Erythroblast (primary cell): ENCODE data around the gene IQSEC1.

Experiments
- GATA1 ChIP-seq: IDR thresholded peaks from 2 replicates; pipeline ENCODE4 v1.6.1; 2011; ENCODE audit warnings: low read depth, mild to moderate bottlenecking, control low read depth, low read length, moderate library complexity
- POLR2A ChIP-seq: IDR thresholded peaks from 2 replicates; pipeline ENCODE4 v1.6.1; 2011; ENCODE audit warnings: mild to moderate bottlenecking, low read length

- TF ChIP-seq POLR2A (no peak), GATA1 (no peak)
Measured at GRCh38 chr3:13073326-13074005, at the start of gene IQSEC1.
